Smooth muscle cell (in vitro differentiated cells): Measurements from ENCODE around the gene LDAH. TPM values are rescaled to one million over a fixed set of nuclear protein-coding genes. Genes with fewer than 3 reads are reported as not detected.

Experiments used
- DNase-seq: peaks from one replicate; lab custom pipeline; 2025; ENCODE audit not compliant: unreplicated experiment; lab: John Stamatoyannopoulos, UW
- H2AFZ ChIP-seq: fragments of 200-600 bp; sonication (generic); 2 replicates; pipeline ENCODE4 v1.6.0; 2016; ENCODE audit warnings: antibody characterized with exemption, low read depth, mild to moderate bottlenecking
- H3F3A ChIP-seq: fragments of 200-600 bp; sonication (generic); 2 replicates; pipeline ENCODE4 v1.6.0; 2017; ENCODE audit warnings: antibody characterized with exemption, low read depth
- H3K27ac ChIP-seq: fragments of 200-600 bp; sonication (generic); 2 replicates; pipeline ENCODE4 v1.5.1; 2016; ENCODE audit warnings: low read depth, mild to moderate bottlenecking
- H3K27me3 ChIP-seq: fragments of 200-600 bp; sonication (generic); 2 replicates; pipeline ENCODE4 v1.6.1; 2016; ENCODE audit warnings: low read depth, mild to moderate bottlenecking
- H3K36me3 ChIP-seq: fragments of 200-600 bp; sonication (generic); 2 replicates; pipeline ENCODE4 v1.5.1; 2016; ENCODE audit warnings: low read depth
- H3K4me1 ChIP-seq: fragments of 200-600 bp; sonication (generic); 2 replicates; pipeline ENCODE4 v1.5.1; 2016; ENCODE audit warnings: low read depth
- H3K4me2 ChIP-seq: fragments of 200-600 bp; sonication (generic); 2 replicates; pipeline ENCODE4 v1.6.0; 2016; ENCODE audit warnings: mild to moderate bottlenecking
- H3K4me3 ChIP-seq: fragments of 200-600 bp; sonication (generic); 2 replicates; pipeline ENCODE4 v1.5.1; 2016; ENCODE audit warnings: mild to moderate bottlenecking
- H3K79me2 ChIP-seq: fragments of 200-600 bp; sonication (generic); 2 replicates; pipeline ENCODE4 v1.6.0; 2016; ENCODE audit warnings: low read depth, mild to moderate bottlenecking
- H3K9ac ChIP-seq: fragments of 200-600 bp; sonication (generic); 2 replicates; pipeline ENCODE4 v1.6.0; 2016; ENCODE audit warnings: low read depth
- H3K9me3 ChIP-seq: fragments of 200-600 bp; sonication (generic); replicated peaks from 2 replicates; pipeline ENCODE4 v1.5.1; 2016; ENCODE audit warnings: low read depth
- H4K20me1 ChIP-seq: fragments of 200-600 bp; sonication (generic); 2 replicates; pipeline ENCODE4 v1.6.0; 2016; ENCODE audit warnings: low read depth
- CTCF ChIP-seq: fragments of 200-600 bp; sonication (generic); IDR thresholded peaks from 2 replicates; pipeline ENCODE4 v1.5.1; 2017; ENCODE audit warnings: borderline replicate concordance, mild to moderate bottlenecking, antibody characterized with exemption; ENCODE audit not compliant: insufficient read depth, poor library complexity, severe bottlenecking
- WGBS: methylation state at CpG from one replicate; pipeline ENCODE4 v1.1.7; 2016; ENCODE audit warnings: low lambda C conversion rate; 5-methylcytosine and 5-hydroxymethylcytosine counted together
- polyA plus RNA-seq: library from polyadenylated mRNA; unstranded; fragments of >200 nt; fragmentation: Nextera tagmentation; extraction: Ambion mirVana; gene quantifications from 2 replicates; pipeline ENCODE4 v1.2.1, GENCODE V29; 2016
- total RNA-seq: library from RNA; depleted of rRNA; stranded (reverse); fragments of >200 nt; gene quantifications from 2 replicates; pipeline ENCODE4 v1.2.3, GENCODE V29; 2014

Gene LDAH
- 15.7 and 50.8 TPM in 2 replicates for total RNA-seq
- 14.6 and 14.9 TPM in 2 replicates for polyA plus RNA-seq

- Histone ChIP-seq H4K20me1 (no peaks in the 10 kb centered on the region), H3K79me2 (peaks cover 23% of the 10 kb centered on the region), H2AFZ (peak within 1 kb of the TSS; percentile 98), H3K4me1 (peaks cover 7% of the 10 kb centered on the region), H3K9me3 (no peaks in the 10 kb centered on the region), H3K4me3 (peak within 1 kb of the TSS; percentile 86), H3K27ac (peak within 1 kb of the TSS; percentile 83), H3K9ac (peak within 1 kb of the TSS; percentile 94), H3F3A (no peaks in the 10 kb centered on the region), H3K4me2 (peak within 1 kb of the TSS; percentile 88), H3K27me3 (no peaks in the 10 kb centered on the region), H3K36me3 (no peaks in the 10 kb centered on the region)
- TF ChIP-seq CTCF = no peak
- DNase-seq = peak; percentile 68
- WGBS = 4% methylated on average over 46 of the region's 46 CpGs
Measured at GRCh38 chr2:20822535-20823490, at the start of gene LDAH. LDAH (minus strand) TSS chr2:20823101; CDS start chr2:20801463, 21,638 bp downstream.

- H3F3A ChIP-seq = no peaks in the 10 kb centered on the region
- no peak overlapping the region for H3K4me2 ChIP-seq
- H3K36me3 ChIP-seq = no peaks in the 10 kb centered on the region
- DNase-seq = no peak
- no peaks in the 10 kb centered on the region for H4K20me1 ChIP-seq
- no peaks in the 10 kb centered on the region for H3K79me2 ChIP-seq
- H3K4me3 ChIP-seq = no peak overlapping the region
- H3K9me3 ChIP-seq = no peaks in the 10 kb centered on the region
- no peak overlapping the region for H3K27ac ChIP-seq
- H3K9ac ChIP-seq = no peak overlapping the region
- 34% methylated on average over 2 of the region's 2 CpGs for WGBS
- no peaks in the 10 kb centered on the region for H3K4me1 ChIP-seq
- TF ChIP-seq CTCF = no peak
- no peak overlapping the region for H2AFZ ChIP-seq
- H3K27me3 ChIP-seq = peaks cover 3% of the 10 kb centered on the region
Measured at GRCh38 chr2:20868377-20868776, 45.5 kb upstream of the LDAH start.

- Histone ChIP-seq H4K20me1 (no peaks in the 10 kb centered on the region), H3K27me3 (peaks cover 34% of the 10 kb centered on the region), H3K9ac (no peak overlapping the region), H3F3A (no peaks in the 10 kb centered on the region), H2AFZ (no peak overlapping the region), H3K4me1 (no peaks in the 10 kb centered on the region), H3K4me3 (no peak overlapping the region), H3K27ac (no peak overlapping the region), H3K36me3 (no peaks in the 10 kb centered on the region), H3K4me2 (no peak overlapping the region), H3K9me3 (no peaks in the 10 kb centered on the region), H3K79me2 (no peaks in the 10 kb centered on the region)
- DNase-seq = no peak
- WGBS = 69% methylated on average over 6 of the region's 6 CpGs
- no peak for TF ChIP-seq CTCF
Measured at GRCh38 chr2:20862850-20863249, 39.9 kb upstream of the LDAH start.
